Colonic mucosa (tissue), 4 donors: Measurements from ENCODE around the gene MC2R. TPM values are rescaled to one million over a fixed set of nuclear protein-coding genes. Genes with fewer than 3 reads are reported as not detected.
"Not testable (repeated sequence)": the region's sequence is repeated elsewhere in the genome, so short reads cannot be mapped to it uniquely, and the experiment has no call there.

ENCODE experiments used
- DNase-seq: peaks from one replicate; pipeline ENCODE4 v3.0.0-alpha.2; 2020
- H3K27ac ChIP-seq: fragments of 200-600 bp; one replicate; pipeline ENCODE4 v1.8.0; 2021
- H3K27me3 ChIP-seq: fragments of 200-600 bp; one replicate; pipeline ENCODE4 v1.8.0; 2021
- H3K36me3 ChIP-seq: fragments of 200-600 bp; one replicate; pipeline ENCODE4 v1.8.0; 2021
- H3K4me1 ChIP-seq: fragments of 200-600 bp; one replicate; pipeline ENCODE4 v1.8.0; 2021; ENCODE audit warnings: mild to moderate bottlenecking
- H3K4me3 ChIP-seq: fragments of 200-600 bp; one replicate; pipeline ENCODE4 v1.8.0; 2021
- H3K9ac ChIP-seq, 2 donors: one replicate each; pipeline ENCODE4 v1.7.0; 2013; ENCODE audit warnings: control low read depth in 2 of 2, low read depth in 2 of 2, low read length in 2 of 2
- H3K9me3 ChIP-seq: fragments of 200-600 bp; one replicate; pipeline ENCODE4 v1.8.0; 2021
- intact Hi-C: fragments of 100-400 bp; cut with DNase I; formaldehyde crosslinking; loops from one replicate; pipeline ENCODE4 v1.14.1; 2022
- total RNA-seq, 2 donors: library from RNA; stranded (reverse); fragmentation: NEBNext Ultra II Directional in 1 of 2; extraction: Animal tissue kit (Norgen Biotek cat#: 25700) in 1 of 2; gene quantifications; one replicate each; pipeline ENCODE4 v1.2.1, GENCODE V29; 2021
- TF ChIP-seq, protein P1 (sequence below): fragments of 200-600 bp; IDR thresholded peaks from one replicate; pipeline ENCODE4 v1.8.0; 2022; ENCODE audit warnings: antibody characterized with exemption, mild to moderate bottlenecking
- donor health status: healthy.
- donor health status: DM: no; HTN: no; CAD: no.
- donor health status: DM: no; HTN: no; CAD: no.

MC2R gene
- total RNA-seq, 2 donors from 2014 or later, result not detected

DNA sequence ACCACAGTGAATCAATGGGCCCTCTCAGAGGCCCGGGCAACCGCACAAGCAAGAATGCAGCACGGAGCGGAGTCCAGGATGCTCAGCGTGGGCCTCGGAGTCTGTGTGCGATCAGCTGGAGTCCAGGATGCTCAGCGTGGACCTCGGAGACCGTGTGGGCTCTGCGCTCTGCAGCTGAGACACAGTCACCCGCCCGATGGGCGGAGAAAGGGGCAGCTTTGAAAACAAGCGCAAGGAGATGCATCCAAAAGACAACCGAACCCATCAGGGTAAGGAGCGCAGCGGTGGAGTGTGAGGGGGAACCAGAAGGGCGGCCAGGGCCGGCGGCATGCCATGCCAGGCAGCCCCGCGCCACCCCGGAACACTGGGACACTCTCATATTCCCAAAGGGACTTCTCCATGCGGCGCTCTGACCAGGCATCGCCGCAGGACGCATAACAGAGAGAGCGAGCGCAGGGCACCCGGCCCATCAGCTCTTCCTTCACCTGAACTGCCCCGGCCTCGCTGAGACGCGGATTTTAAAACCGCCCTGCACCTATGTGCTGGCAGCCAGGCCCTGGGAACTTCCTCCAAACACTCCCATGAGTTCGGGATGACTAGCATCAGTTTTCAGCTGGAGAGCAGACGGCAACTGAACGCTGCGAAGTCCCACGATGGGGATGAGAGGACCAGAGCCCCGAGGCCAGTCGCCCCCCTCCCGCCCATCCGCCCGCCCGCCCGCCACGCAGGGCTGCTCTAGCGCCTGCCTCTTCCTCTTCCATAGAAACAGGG lies 46.6 kb downstream of the MC2R start:
- H3K36me3 ChIP-seq, result no peaks in the 10 kb centered on the region
- no peaks in the 10 kb centered on the region for H3K9me3 ChIP-seq
- intact Hi-C loops, result no loop called here
- no peak overlapping the region for H3K9ac ChIP-seq
- no peak overlapping the region for H3K27ac ChIP-seq
- no peak overlapping the region for H3K4me3 ChIP-seq
- DNase-seq, result no peak
- peaks cover 5% of the 10 kb centered on the region for H3K27me3 ChIP-seq
- no peaks in the 10 kb centered on the region for H3K4me1 ChIP-seq
- TF ChIP-seq, protein P1, sequence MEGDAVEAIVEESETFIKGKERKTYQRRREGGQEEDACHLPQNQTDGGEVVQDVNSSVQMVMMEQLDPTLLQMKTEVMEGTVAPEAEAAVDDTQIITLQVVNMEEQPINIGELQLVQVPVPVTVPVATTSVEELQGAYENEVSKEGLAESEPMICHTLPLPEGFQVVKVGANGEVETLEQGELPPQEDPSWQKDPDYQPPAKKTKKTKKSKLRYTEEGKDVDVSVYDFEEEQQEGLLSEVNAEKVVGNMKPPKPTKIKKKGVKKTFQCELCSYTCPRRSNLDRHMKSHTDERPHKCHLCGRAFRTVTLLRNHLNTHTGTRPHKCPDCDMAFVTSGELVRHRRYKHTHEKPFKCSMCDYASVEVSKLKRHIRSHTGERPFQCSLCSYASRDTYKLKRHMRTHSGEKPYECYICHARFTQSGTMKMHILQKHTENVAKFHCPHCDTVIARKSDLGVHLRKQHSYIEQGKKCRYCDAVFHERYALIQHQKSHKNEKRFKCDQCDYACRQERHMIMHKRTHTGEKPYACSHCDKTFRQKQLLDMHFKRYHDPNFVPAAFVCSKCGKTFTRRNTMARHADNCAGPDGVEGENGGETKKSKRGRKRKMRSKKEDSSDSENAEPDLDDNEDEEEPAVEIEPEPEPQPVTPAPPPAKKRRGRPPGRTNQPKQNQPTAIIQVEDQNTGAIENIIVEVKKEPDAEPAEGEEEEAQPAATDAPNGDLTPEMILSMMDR, result no peak

DNA sequence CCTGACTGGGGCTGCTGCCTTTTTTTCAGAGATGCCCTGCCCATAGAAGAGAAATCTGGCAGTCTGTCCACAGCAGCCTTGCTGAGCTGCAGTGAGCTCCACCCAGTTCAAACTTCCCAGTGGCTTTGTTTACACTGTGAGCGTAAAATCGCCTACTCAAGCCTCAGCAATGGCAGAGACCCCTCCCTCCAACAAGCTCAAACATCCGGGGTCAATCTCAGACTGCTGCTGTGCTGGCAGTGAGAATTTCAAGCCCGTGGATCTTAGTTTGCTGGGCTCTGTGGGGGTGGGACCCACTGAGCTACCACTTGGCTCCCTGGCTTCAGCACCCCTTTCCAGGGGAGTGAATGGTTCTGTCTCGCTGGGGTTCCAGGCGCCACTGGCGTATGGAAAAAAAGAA lies 52.4 kb downstream of the MC2R start:
- intact Hi-C loops, H3K9me3 ChIP-seq, H3K36me3 ChIP-seq, H3K9ac ChIP-seq, H3K27ac ChIP-seq, H3K4me1 ChIP-seq, H3K4me3 ChIP-seq, H3K27me3 ChIP-seq: not testable (repeated sequence)
- peak; percentile 62 for DNase-seq

DNA sequence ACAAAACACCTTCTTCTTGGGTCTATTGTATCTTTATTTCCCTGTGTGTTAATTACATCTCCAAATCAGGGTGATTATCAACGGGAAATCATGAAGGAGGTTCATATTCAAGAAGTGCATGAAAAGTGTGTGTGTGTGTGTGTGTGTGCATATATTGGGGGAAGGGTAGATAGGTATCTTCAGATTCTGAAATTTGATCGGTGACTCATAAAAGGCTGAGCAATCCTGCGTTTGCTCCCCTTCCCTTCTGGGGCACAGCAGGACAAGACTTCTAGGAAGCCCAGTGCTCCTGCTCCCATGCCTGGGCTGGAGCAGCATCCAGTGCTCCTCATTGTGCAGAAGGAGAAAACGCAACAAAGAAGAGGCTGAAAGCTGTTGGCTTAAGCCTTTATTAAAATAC lies 65.5 kb downstream of the MC2R start:
- no peak for DNase-seq
- no peak overlapping the region for H3K4me3 ChIP-seq
- H3K9ac ChIP-seq, result no peak overlapping the region
- intact Hi-C loops, result no loop called here
- H3K27ac ChIP-seq, result no peak overlapping the region
- no peaks in the 10 kb centered on the region for H3K4me1 ChIP-seq
- H3K27me3 ChIP-seq, result no peaks in the 10 kb centered on the region
- no peaks in the 10 kb centered on the region for H3K9me3 ChIP-seq
- H3K36me3 ChIP-seq, result no peaks in the 10 kb centered on the region
- TF ChIP-seq, protein P1, result no peak

DNA sequence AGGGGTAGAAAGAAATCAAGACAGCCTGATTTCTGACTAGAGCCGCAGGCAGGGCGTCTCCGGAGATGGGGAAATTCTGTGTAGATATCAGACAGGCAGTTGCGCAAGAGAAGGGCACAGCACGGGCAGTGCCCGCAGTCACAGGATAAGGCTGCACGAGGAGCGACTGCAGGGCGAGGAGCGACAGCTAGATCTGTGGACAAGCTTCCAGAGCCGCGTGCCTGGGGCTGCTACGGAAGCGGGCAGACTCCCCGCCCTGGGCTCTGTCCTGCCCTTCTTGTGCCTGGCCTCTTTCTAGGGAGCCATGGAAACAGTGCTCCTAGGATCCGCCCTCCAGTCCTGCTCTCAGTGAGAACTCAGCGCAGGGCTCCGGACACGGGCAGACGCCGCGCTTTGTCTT lies 78.8 kb downstream of the MC2R start:
- H3K36me3 ChIP-seq, result no peaks in the 10 kb centered on the region
- intact Hi-C loops, result no loop called here
- H3K4me3 ChIP-seq, result no peak overlapping the region
- H3K4me1 ChIP-seq, result no peaks in the 10 kb centered on the region
- H3K9me3 ChIP-seq, result no peaks in the 10 kb centered on the region
- H3K27me3 ChIP-seq, result no peaks in the 10 kb centered on the region
- H3K9ac ChIP-seq, result no peak overlapping the region
- DNase-seq, result no peak
- H3K27ac ChIP-seq, result no peak overlapping the region
- TF ChIP-seq, protein P1, result no peak

DNA sequence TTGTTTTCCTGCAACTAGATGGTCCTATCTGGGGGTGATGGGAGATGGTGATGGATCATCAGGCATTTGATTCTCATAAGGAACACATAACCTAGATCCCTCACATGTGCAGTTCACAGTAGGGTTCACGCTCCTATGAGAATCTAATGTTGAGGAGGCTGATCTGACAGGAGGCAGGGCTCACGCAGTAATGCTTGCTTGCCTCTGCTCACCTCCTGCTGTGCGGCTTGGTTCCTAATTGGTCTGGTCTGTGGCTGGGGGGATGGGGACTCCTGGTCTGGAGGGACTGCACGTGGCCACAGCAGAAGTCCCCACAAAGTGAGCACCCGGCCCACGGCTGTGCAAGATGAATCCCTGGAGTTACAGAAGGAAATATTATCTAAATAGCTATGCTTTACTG lies 80.1 kb downstream of the MC2R start:
- Histone ChIP-seq H3K27ac (no peak overlapping the region), H3K4me3 (no peak overlapping the region), H3K4me1 (no peaks in the 10 kb centered on the region), H3K9me3 (no peaks in the 10 kb centered on the region), H3K9ac (no peak overlapping the region), H3K36me3 (no peaks in the 10 kb centered on the region), H3K27me3 (no peaks in the 10 kb centered on the region)
- DNase-seq, result no peak
- intact Hi-C loops, result no loop called here
- TF ChIP-seq, protein P1, result no peak

DNA sequence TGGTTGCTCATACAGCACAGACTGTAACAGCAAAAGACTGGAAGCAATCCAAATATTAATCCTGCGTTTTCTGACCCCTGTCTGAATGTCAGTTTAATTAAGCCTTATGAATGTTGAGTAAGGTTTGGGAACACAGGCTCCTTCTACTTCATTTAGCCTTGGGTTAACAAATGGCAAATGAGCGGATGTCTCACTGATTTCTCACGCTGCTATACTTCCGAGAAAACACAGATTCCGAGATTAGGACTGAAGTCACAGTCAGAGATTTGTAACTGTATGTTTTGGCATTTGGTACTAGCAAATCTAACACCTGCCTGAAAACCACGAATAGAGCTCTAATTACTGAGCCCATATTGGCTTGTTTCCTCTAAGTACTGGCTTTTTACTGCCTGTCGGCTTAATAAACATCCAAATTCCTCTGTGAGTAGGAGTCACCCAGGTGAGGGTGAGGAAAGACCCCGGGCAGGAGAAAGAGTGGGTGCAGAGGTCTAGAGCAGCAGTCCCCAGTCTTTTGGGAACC lies 80.8 kb downstream of the MC2R start:
- no peak for DNase-seq
- intact Hi-C loops, result no loop called here
- Histone ChIP-seq H3K36me3 (no peaks in the 10 kb centered on the region), H3K9me3 (no peaks in the 10 kb centered on the region), H3K4me3 (no peak overlapping the region), H3K9ac (no peak overlapping the region), H3K27ac (no peak overlapping the region), H3K4me1 (no peaks in the 10 kb centered on the region), H3K27me3 (no peaks in the 10 kb centered on the region)
- TF ChIP-seq, protein P1, result no peak
